Dermis microvascular lymphatic vessel endothelial cell (primary cell): Measurements from ENCODE around the gene PANX1. TPM values are rescaled to one million over a fixed set of nuclear protein-coding genes. Genes with fewer than 3 reads are reported as not detected.
"Not testable (repeated sequence)": the region's sequence is repeated elsewhere in the genome, so short reads cannot be mapped to it uniquely, and the experiment has no call there.

Experiments used
- DNase-seq, 2 donors: peaks; one replicate each; pipeline versions ENCODE4 v3.0.0 to v3.0.0-alpha.2; 2010; ENCODE audit warnings: low read depth in 2 of 2
- total RNA-seq: library from RNA; depleted of rRNA; stranded (reverse); fragments of >200 nt; gene quantifications from 2 replicates; pipeline ENCODE4 v1.2.1, GENCODE V29; 2014

PANX1 gene
- total RNA-seq, 1 donor from 2014 or later = 19.8 TPM

GRCh38 chr11:94149431-94150017 is 20.9 kb downstream of the PANX1 start:
- peak in 1 of 2 donors; percentile 87 for DNase-seq

GRCh38 chr11:94150056-94150455 is 21.4 kb downstream of the PANX1 start:
- no peak for DNase-seq

GRCh38 chr11:94150704-94151685 is 22.4 kb downstream of the PANX1 start:
- no peak for DNase-seq

GRCh38 chr11:94151903-94152677 is 23.4 kb downstream of the PANX1 start:
- DNase-seq = peak; percentile 40 to 87

GRCh38 chr11:94152678-94153065 is 24.0 kb downstream of the PANX1 start:
- DNase-seq = no peak

- no peak for DNase-seq
Observed at GRCh38 chr11:94153320-94153719, 24.7 kb downstream of the PANX1 start.

GRCh38 chr11:94154095-94154856 is 25.6 kb downstream of the PANX1 start:
- DNase-seq = no peak

- not testable (repeated sequence) for DNase-seq
Observed at GRCh38 chr11:94157339-94157738, 28.7 kb downstream of the PANX1 start.

- no peak for DNase-seq
Observed at GRCh38 chr11:94168882-94169281, 40.2 kb downstream of the PANX1 start.

GRCh38 chr11:94169516-94169915 is 40.9 kb downstream of the PANX1 start:
- DNase-seq = no peak

- no peak for DNase-seq
Observed at GRCh38 chr11:94169930-94170545, 41.4 kb downstream of the PANX1 start.

- DNase-seq = no peak
Observed at GRCh38 chr11:94170953-94171352, 42.3 kb downstream of the PANX1 start.

- peak in 1 of 2 donors; percentile 55 for DNase-seq
Observed at GRCh38 chr11:94171693-94172440, 43.2 kb downstream of the PANX1 start.

- DNase-seq = no peak
Observed at GRCh38 chr11:94175535-94175934, 46.9 kb downstream of the PANX1 start.

- no peak for DNase-seq
Observed at GRCh38 chr11:94178331-94178730, 49.7 kb downstream of the PANX1 start.

- DNase-seq = no peak
Observed at GRCh38 chr11:94179696-94180095, 51.1 kb downstream of the PANX1 start.

- DNase-seq = no peak
Observed at GRCh38 chr11:94181526-94181925, 52.9 kb downstream of the PANX1 start.

- DNase-seq = no peak
Observed at GRCh38 chr11:94181943-94182342, 53.3 kb downstream of the PANX1 start.

- DNase-seq = no peak
Observed at GRCh38 chr11:94183251-94183885, 54.7 kb downstream of the PANX1 start.

- peak; percentile 10 to 61 for DNase-seq
Observed at GRCh38 chr11:94183886-94184264, 55.2 kb downstream of the PANX1 start.
